Upper lobe of left lung (tissue), 4 donors: Measurements from ENCODE around the gene CLCN6.

Experiments
- CTCF ChIP-seq, 6 experiments: fragments of 450-650 bp in 4 of 6; fragments of 200-600 bp in 2 of 6; sonication (generic) in 2 of 6; IDR thresholded peaks; one replicate each; pipeline ENCODE4 v1.5.1; 2016 to 2019; ENCODE audit warnings: antibody characterized with exemption in 6 of 6
- EP300 ChIP-seq, 4 donors: sonication (generic); formaldehyde crosslinking; IDR thresholded peaks; one replicate each; pipeline ENCODE4 v1.5.1; 2017; ENCODE audit warnings: antibody characterized with exemption in 4 of 4, control low read depth in 2 of 4
- POLR2A ChIP-seq, 4 donors: fragments of 450-650 bp; IDR thresholded peaks; one replicate each; pipeline ENCODE4 v1.5.1; 2016 to 2017; ENCODE audit warnings: antibody characterized with exemption in 4 of 4, mild to moderate bottlenecking in 2 of 4
- POLR2AphosphoS5 ChIP-seq, 2 donors: sonication (generic); formaldehyde crosslinking; IDR thresholded peaks; one replicate each; pipeline ENCODE4 v1.5.1; 2017; ENCODE audit warnings: antibody characterized with exemption in 2 of 2

DNA sequence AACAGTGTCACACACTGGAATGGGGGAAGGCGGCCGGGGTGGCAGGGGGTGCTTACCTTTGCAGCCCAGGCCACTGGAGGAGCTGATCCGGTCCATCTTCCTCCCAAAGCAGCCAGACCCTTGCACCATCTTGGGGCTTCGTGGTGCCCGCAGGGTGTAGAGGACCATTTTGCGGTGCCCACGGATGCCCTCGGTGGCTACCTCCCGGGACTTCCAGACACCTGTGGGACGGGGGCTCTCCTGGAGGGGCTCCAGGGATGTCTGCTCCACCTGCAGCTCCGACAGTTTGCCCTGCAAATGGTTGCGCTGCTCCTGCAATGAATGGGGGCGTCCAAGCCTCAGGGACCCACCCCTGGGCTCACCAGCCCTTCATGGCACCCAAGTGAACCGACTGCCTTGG is 52.2 kb downstream of the CLCN6 start:
- TF ChIP-seq POLR2A (IDR thresholded peaks at IDR 0.05) (no peak), CTCF (IDR thresholded peaks at IDR 0.05) (no peak), POLR2AphosphoS5 (IDR thresholded peaks at IDR 0.05) (no peak), EP300 (IDR thresholded peaks at IDR 0.05) (no peak)
